ENCODE results near the gene UBE2N.
"Not testable (repeated sequence)": the region's sequence is repeated elsewhere in the genome, so short reads cannot be mapped to it uniquely, and the experiment has no call there.

DNA sequence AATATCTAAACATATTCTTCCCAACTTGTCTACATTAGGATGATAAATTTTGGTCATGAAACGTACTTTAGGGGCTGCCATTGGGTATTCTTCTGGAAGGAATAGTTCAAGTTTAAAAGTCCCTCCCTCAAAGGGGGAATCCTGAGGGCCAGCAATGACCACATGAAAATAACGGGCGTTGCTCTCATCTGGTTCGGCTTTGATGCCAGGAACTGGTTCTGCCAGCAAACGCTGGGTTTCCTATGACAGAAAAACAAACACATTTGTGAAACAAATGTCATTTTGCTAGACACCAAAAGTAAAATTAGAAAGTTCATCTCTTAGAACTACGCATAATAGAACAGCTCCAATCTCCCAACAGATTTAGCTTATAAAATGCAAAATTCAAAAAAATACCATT lies 30.7 kb downstream of the UBE2N start:
- TF ChIP-seq, protein P1, sequence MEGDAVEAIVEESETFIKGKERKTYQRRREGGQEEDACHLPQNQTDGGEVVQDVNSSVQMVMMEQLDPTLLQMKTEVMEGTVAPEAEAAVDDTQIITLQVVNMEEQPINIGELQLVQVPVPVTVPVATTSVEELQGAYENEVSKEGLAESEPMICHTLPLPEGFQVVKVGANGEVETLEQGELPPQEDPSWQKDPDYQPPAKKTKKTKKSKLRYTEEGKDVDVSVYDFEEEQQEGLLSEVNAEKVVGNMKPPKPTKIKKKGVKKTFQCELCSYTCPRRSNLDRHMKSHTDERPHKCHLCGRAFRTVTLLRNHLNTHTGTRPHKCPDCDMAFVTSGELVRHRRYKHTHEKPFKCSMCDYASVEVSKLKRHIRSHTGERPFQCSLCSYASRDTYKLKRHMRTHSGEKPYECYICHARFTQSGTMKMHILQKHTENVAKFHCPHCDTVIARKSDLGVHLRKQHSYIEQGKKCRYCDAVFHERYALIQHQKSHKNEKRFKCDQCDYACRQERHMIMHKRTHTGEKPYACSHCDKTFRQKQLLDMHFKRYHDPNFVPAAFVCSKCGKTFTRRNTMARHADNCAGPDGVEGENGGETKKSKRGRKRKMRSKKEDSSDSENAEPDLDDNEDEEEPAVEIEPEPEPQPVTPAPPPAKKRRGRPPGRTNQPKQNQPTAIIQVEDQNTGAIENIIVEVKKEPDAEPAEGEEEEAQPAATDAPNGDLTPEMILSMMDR (IDR thresholded peaks at IDR 0.05; ENCODE audit: insufficient read depth, low read length): not testable (repeated sequence)
- not testable (repeated sequence) for TF ChIP-seq POLR2AphosphoS5 (IDR thresholded peaks at IDR 0.05; ENCODE audit: low read depth); SPI1 (IDR thresholded peaks at IDR 0.05; ENCODE audit: borderline replicate concordance, low read depth)
